GM18517 (cell line): ENCODE data around the gene ATAD3B.
"Not testable (repeated sequence)": the region's sequence is repeated elsewhere in the genome, so short reads cannot be mapped to it uniquely, and the experiment has no call there.

Experiments used
- ATAC-seq: cut with Tn5 transposase; IDR thresholded peaks from one replicate; pipeline ENCODE4 v1.9.1; 2021; ENCODE audit warnings: mild to moderate bottlenecking, moderate library complexity; ENCODE audit not compliant: unreplicated experiment

ATAD3B gene

DNA sequence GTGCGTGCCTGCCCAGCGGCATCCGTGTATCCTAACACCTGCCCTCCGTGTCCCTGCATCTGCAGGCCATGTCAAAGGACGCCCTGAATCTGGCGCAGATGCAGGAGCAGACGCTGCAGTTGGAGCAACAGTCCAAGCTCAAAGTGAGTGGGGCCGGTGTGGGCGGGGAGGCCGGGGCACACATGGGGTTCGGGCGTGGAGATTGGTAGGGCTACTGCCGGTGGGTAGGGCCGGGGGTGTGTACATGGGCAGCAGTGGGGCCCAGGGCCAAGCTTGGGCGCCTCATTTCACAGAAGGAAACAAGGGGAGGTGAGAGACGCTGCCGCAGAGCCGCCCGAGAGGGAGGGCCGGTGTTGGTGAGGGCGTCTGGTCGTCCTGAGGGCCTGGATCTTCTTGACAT is 20.9 kb upstream of the ATAD3B start:
- not testable (repeated sequence) for ATAC-seq

DNA sequence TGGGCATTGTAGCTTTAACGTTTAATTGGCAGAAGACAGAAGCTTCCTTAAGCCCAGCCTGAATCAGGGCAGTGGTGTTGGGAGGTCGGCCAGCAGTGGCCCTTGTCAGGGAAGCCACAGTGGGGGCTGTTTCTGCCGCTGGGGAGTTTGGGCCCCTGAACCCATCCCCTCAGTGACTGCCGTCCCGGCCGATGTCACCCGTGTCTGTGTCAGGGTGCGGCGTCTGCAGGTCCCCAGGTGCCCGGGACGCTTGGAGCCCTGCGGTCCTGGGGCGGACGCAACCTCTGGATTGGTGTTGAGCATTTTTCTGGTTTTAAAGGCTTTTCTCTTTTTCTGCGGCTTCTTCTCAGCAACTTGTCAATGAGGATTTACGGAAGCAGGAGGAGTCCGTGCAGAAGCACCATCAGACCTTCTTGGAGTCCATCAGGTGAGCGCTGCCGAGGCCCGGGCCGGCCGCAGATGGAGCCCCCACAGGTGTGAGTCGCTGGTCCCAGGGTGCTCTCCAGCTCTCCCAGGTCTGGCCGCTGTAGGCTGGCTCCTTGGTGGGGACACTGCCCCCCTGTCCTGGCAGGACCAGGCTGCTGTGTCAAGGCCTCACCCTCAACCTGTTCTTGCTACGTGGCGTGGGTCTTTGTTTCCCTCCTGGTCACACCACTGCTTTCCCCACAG is 19.7 kb upstream of the ATAD3B start:
- ATAC-seq = no peak

DNA sequence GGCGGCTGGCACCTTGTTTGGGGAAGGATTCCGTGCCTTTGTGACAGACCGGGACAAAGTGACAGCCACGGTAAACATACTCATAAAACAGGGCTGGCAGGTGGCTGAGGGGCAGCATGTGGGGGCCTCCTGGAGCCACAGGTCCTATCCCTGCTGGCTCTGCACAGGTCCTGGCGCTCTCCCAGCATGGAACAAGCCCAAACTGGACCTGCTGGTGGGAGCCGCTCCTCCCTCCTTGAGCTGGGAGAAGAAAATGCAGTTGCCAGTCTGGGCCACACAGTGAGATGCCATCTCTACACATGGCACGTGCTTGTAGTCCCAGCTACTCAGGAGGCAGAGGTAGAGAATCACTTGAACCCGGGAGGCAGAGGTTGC is 19.2 kb upstream of the ATAD3B start:
- not testable (repeated sequence) for ATAC-seq

DNA sequence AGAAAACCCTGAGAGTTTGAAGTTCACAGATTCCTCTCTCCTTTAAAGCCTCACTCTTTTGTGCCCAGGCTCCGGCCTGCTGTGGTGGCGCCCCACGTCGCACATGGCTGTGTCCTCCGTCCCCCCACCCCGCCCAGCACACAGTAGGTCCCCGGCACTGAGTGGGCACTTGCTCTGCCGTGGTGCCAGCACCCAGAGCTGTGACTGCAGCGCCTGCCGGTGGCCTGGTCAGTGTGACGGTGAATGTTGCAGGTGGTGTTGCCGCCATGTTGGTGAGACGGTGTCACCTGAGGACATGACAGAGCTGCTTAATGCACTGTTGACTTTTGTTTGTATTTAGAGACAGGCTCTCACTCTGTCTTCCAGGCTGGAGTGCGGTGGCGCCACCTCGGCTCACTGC is 18.7 kb upstream of the ATAD3B start:
- ATAC-seq = no peak

DNA sequence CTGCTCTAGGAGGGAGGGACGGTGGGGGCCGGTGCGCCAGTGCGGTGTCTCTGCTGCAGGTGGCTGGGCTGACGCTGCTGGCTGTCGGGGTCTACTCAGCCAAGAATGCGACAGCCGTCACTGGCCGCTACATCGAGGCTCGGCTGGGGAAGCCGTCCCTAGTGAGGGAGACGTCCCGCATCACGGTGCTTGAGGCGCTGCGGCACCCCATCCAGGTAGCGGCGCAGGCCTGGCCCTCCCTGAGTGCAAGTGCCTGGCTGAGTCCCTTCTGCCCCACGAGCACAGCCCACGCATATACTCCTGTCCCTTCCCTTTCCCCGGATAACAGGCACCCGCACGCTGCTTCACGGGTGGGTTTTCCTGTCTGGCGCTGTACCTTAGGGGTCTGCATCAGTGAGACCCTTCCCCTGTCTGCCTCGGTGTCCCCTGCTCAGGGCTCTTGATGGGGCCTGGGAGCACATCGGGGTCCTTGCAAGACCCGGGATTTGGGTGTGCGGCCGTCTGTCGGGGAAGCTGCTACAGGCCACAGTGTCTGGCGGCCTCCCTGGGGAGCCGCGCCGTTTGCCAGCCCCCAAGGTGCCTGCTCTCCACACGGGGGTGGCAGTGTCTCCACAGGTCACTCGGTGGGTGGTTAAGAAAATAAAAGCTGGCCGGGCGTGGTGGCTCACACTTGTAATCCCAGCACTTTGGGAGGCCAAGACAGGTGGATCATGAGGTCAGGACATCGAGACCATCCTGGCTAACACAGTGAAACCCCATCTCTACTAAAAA is 17.1 kb upstream of the ATAD3B start:
- ATAC-seq = not testable (repeated sequence)

DNA sequence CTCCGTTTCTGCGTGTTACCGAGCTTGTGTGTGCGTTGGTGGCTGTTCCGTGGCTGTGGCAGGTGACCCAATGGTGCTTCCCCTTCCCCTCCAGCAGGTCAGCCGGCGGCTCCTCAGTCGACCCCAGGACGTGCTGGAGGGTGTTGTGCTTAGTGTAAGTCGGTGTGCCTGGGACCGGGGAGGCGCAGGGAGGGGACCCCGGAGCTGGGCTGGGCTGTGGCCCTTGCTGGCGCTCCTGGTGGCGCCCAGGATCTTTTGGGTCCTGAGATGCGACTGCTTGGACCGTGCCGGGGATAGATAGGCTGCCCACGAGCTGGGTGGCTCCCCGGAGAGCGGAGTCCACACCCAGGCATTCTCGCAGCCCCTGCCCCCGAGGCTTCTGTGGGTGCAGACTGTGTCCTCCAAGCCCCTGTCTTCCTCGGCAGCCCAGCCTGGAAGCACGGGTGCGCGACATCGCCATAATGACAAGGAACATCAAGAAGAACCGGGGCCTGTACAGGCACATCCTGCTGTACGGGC is 16.1 kb upstream of the ATAD3B start:
- ATAC-seq = no peak

DNA sequence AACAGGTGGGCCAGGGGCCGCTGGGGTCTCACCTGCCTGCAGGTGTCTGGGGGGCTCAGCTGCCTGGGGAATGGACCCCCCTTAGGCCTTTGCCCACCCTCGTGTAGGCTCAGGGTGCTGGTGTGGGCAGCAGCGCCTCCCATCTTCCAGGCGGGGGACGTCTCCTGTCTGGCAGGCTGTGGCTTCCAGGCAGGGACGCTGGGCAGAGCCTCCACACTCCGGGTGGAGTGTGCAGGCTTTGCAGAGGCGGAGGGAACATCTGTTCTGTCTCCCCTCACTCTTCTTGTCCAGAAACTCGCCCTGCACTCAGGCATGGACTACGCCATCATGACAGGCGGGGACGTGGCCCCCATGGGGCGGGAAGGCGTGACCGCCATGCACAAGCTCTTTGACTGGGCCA is 15.6 kb upstream of the ATAD3B start:
- ATAC-seq = not testable (repeated sequence)

DNA sequence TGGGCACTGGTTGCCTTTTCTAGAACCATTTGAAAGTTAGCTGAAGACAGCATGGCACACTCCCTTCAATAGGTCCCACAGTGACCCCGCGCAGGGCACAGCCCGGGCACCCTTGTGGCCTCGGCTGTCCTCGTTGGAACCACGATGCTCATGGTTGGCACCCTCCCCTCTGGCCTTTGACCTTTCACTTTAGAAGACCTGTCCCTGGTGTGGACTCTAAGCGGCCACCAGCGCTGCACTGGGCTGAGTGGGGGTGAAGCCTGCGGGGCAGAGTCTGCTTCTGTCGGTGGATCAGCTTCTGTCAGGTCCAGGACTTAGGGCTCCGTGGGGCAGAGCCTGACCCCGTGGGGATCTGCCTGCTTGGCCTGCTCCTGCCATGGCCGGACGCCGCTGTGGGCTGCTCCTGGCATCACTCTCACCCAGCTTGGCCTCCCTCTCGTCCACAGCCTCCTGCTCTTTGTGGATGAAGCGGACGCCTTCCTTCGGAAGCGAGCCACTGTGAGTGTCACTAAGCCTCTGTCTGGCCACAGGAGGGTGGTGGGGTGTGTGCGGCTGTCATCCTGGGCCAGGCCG is 14.8 kb upstream of the ATAD3B start:
- ATAC-seq = not testable (repeated sequence)

DNA sequence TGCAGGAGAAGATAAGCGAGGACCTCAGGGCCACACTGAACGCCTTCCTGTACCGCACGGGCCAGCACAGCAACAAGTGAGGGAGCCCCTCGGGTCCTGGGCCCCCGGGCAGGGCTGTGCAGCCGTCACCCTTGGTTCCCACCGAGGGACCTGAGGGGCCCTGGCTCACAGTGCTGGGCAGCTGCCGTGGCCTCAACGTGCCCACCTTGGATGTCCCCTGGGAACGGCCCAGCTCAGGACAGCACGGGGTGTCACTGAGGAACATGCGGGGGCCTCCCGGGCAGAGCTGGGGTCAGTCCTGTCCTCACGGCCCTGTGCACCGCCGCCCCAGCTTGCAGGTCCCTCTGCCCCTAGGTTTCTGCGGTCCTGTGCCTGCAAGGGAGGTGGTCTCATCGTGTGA is 12.4 kb upstream of the ATAD3B start:
- ATAC-seq = not testable (repeated sequence)

DNA sequence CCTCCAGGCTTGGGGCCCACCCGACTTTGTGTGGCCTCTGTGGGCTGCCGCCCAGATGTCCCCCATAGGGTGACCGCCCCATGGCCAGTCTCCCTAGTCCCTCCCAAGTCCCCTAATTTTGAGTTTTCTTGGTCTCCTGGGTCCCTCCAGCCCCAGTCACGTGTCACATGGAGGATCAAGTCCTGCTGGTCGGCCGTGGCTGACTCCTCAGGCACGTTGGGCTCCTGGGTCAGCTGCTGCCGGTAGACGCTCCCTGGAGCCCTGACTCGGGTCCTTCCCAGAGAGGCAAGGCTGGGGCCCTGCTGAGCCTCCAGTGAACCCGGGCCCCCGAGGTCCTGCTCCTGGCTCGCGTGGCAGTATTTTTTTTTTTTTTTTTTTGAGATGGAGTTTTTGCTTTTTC is 11.9 kb upstream of the ATAD3B start:
- not testable (repeated sequence) for ATAC-seq

DNA sequence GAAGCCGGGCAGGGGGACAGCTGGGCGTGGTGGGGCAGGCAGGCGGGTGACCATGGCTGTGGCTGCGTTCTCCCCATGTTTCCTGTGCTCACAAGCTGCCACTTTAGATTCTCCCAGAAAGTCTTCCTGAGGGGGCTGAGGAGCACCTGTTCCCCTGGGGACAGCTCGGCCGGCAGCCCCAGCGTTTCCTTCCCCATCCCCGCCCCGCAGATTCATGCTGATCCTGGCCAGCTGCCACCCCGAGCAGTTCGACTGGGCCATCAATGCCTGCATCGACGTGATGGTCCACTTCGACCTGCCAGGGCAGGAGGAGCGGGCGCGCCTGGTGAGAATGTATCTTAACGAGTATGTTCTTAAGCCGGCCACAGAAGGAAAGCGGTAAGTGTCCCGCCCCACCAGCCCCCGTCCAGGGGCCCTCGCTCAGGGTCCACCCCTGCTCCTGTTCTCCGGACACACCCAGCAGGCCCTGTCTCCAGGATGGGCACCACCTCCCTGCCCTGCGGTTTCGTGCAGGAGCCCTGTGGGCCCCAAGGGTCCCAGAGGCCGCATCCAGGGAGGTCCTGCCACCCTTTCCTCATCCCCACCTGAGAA is 10.9 kb upstream of the ATAD3B start:
- no peak for ATAC-seq

DNA sequence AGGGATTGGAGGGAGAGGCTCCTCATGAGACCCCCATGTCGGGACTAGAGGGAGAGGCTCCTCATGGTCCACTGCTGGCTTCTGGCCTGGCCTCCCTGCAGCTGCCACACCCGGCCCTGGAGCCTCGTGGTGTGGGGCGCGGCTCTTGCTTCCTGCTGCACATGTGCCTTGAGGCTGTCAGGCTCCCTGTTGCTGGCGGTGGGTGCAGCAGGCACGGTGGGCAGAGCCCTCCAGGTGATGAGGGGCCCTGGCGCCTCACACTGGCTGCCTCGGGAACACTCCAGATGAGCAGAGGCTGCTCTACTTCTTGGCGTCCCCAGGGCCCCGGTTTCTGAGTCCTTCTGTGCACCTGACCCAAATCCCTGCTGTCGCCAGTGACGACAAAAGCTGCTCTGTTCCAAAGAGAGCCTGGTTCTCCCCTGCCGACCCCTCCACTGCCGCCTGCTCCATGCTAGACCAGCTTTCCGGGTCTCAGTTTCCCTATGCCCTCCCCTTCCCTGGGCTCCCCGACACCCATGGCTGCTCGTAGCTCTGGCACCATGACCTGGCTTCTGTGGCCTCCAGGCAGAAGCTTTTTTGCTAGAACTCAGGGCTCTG is 9.7 kb upstream of the ATAD3B start:
- ATAC-seq = no peak

DNA sequence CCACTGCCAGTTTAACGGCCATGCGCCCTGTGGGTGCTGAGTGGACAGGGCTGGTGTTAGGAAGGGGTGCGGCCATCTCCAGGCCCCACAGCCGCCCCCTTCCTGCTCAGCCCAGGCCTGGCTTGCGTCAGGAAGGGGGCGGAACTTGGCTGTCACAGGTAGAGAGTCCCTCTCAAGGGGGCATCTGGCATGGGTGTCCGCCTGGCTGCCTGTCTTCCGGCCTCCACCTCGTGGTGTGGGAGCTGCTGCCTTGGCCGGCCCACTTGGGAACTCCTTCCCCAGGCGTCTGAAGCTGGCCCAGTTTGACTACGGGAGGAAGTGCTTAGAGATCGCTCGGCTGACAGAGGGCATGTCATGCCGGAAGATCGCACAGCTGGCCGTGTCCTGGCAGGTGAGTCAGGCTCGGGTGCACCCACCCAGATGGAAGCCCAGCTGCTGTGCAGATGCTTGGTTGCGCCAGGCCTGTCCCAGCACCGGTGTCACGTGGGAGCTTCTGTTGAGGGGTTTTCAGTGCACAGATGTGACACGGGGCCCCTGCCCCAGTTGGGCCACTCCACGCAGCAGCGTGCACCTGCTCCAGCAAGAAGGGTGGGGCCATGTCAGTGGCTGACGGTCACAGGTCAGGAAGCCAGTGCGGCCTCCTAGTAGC is 9.1 kb upstream of the ATAD3B start:
- ATAC-seq = no peak

DNA sequence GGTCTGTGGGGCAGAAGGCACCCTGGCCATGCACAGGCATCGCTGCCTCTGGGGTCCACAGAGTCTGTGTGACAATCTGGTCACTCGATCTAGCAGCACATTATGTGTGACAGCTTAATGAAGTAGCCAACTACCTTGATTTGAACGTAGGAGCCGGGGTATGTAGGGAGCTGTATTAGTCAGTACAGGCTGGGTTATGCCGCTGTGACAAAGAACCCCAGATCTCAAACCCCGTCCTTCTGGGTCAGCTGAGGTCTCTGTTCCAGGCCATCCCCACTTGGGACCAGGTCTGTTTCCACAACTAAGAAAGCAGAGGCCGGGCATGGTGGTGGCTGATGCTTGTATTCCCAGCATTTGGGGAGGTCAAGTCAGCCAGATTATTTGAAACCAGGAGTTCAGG is 8.3 kb upstream of the ATAD3B start:
- ATAC-seq = no peak

DNA sequence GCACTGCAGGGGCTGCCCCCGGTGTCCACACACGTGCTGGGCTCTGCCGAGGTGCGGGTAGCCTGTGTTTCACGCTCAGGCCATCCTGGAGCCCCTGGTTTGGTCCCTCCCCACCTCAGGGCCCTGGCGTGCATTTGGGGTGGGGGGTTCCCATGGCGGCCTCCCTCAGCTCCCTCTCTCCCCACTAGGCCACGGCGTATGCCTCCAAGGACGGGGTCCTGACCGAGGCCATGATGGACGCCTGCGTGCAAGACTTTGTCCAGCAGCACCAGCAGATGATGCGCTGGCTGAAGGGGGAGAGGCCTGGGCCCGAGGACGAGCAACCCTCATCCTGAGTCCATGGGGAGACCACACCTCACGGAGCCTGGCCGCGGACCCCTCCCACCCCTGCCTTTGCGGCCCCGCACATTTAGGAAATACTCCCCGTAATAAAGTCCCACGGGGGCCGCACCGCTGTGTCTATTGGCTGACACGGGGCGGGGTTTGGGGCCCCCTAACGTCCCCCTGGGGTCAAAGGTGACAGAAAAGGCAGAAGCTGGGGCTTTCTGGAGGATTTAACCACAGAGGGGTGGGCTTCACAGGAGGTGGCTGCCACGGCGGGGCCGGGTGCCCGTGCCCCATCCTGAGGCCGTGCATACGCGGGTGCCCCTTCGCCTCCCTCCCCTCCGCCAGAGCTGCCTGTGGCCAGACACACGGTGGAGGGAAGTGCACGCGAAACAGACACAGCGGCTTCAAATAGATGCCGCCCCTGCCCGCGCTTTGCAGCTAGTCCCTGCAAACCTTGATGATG is 3.2 kb upstream of the ATAD3B start:
- ATAC-seq = not testable (repeated sequence)

DNA sequence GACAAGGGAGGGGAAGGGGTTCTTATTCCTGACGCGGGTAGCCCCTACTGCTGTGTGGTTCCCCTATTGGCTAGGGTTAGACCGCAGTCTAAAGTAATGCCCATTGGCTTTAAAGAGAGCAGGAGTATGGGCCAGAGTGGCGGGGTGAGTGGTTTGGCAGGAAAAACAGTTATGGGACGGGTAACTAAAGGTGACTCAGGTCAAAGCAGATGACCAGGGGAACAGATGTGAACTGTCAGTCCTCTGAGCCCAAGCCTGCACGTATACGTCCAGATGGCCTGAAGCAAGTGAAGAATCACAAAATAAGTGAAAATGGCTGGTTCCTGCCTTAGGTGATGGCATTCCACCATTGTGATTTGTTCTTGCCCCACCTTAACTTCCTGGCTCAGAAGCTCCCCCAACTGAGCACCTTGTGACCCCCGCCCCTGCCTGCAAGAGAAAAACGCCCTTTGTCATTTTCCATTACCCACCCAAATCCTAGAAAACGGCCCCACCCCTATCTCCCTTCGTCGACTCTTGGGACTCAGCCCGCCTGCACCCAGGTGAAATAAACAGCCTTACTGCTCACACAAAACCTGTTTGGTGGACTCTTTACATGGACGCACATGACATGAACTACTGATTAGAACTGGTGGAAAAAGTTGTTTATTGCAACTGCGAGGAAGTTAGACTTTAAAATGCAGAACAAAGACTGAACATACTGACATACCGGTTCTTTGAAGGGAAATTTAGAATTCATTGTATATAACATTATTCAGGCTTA is 758 bp upstream of the ATAD3B start:
- no peak for ATAC-seq

DNA sequence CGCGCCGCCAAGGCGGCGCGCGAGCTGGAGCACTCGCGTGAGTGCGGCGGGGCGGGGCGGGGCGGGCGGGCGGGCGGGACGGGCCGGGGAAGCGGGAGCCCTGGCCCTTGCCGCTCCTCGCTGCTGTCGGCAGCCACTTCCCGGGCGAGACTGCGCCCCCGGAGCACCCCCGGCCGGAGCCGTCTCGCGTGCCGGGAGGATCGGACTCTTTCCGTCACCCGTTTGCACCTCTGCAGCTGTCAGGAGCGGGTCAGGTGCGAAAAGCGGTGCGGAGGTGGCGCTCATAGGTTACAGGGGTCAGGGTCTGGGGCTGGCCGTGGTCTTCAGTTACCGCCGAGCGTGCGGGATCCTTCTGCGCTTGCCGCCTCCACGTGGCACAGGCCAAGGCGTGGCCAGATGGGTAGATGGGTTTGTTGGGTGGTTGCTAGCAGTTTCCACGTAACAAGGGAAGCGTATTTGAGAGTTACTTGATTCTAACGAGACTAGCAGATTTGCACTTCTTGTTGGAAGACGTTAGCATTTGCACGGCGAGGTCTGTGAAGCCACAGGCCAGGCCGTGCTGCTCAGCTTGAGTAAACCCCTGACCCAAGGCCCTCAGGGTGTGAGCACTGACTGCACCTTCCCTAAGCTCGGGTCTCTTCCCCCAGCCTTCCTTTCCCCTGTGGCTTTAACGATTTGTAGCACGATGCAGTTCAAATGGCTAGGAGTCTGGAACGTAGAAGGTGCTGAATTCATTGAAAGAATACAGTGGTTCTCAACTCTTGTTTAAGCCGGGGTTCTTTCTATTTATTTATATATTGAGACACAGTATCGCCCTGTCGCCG is 700 bp downstream of the ATAD3B start:
- peak; percentile 25 for ATAC-seq

DNA sequence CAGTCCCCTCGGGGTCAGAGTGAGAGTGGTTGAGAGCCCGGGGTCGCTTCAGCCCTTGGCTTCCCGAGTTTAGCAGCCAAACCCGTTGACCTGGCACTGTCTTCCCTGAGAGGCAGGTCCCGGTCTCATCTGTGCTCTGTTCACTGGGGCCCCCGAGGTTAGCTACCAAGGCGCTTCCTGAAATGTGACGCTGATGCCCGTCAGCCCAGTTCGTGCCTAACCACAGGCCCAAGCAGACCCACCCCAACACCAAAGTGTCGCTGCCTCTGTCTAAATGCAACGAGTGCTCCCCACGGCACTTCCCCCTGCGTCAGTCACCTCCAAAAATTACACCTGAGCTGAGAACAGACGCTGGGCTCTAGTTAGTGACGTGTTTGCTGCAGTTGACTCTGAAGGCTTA is 4.4 kb downstream of the ATAD3B start:
- not testable (repeated sequence) for ATAC-seq
